Measurements from ENCODE around the gene HBG2.

DNA sequence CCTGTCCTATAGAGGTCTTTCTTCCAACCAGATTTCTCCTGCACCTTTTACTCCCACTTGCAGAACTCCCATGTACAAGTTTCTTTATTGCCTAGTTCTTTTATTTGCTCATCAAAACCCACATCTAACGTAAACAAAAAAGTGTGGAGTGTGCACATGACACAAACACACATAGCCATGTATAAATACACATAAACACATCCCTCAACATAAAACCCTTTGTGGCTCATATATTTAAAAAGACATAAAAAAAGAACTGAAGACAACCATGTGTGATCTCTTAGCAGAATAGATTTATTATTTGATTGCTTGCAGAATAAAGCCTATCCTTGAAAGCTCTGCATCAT, 1.7 kb downstream of the HBG2 start:
- TF ChIP-seq FOSL1 (IDR thresholded peaks at IDR 0.05; ENCODE audit: insufficient read depth, low read depth, low read length) (no peak), EZH2 (IDR thresholded peaks at IDR 0.05; ENCODE audit: low read depth, low read length, severe bottlenecking) (no peak), POLR2A (IDR thresholded peaks at IDR 0.05; ENCODE audit: control extremely low read depth in 1 of 2, low read depth in 2 of 2, low read length in 2 of 2) (no peak), BACH1 (IDR thresholded peaks at IDR 0.05; ENCODE audit: low read length) (no peak), POLR2AphosphoS5 (IDR thresholded peaks at IDR 0.05; ENCODE audit: low read depth, low read length) (no peak), KDM1A (IDR thresholded peaks at IDR 0.05; ENCODE audit: borderline replicate concordance, low read length) (no peak)
